H9 (cell line): ENCODE results near the gene CST9L. TPM values are rescaled to one million over a fixed set of nuclear protein-coding genes. Genes with fewer than 3 reads are reported as not detected.

Experiments
- DNase-seq: peaks from one replicate; pipeline ENCODE4 v3.0.0-alpha.2; 2017
- H2AFZ ChIP-seq: one replicate; pipeline ENCODE4 v1.6.1; 2013; ENCODE audit warnings: mild to moderate bottlenecking, low read length, control low read depth, moderate library complexity
- H2AK5ac ChIP-seq: 2 replicates; pipeline ENCODE4 v1.6.1; 2013; ENCODE audit warnings: low read length, control low read depth, mixed read lengths; ENCODE audit not compliant: insufficient read length
- H2BK120ac ChIP-seq: one replicate; pipeline ENCODE4 v1.6.1; 2013; ENCODE audit warnings: low read depth, mild to moderate bottlenecking, low read length, control low read depth, inconsistent platforms; ENCODE audit not compliant: poor library complexity, severe bottlenecking
- H2BK12ac ChIP-seq: 2 replicates; pipeline ENCODE4 v1.6.1; 2013; ENCODE audit warnings: low read length, control low read depth, mixed read lengths, low read depth; ENCODE audit not compliant: insufficient read length
- H2BK15ac ChIP-seq: 2 replicates; pipeline ENCODE4 v1.6.1; 2013; ENCODE audit warnings: low read depth, low read length, control low read depth
- H2BK20ac ChIP-seq: one replicate; pipeline ENCODE4 v1.6.1; 2013; ENCODE audit warnings: low read depth, mild to moderate bottlenecking, low read length, control low read depth, inconsistent platforms; ENCODE audit not compliant: poor library complexity, severe bottlenecking
- H2BK5ac ChIP-seq: 2 replicates; pipeline ENCODE4 v1.6.1; 2013; ENCODE audit warnings: low read length, control low read depth, mixed read lengths; ENCODE audit not compliant: insufficient read length
- H3K14ac ChIP-seq: 2 replicates; pipeline ENCODE4 v1.6.1; 2013; ENCODE audit warnings: low read length, control low read depth; ENCODE audit not compliant: insufficient read depth
- H3K18ac ChIP-seq: 2 replicates; pipeline ENCODE4 v1.6.1; 2013; ENCODE audit warnings: low read depth, mild to moderate bottlenecking, mixed read lengths, low read length, control low read depth; ENCODE audit not compliant: insufficient read length
- H3K23ac ChIP-seq: 2 replicates; pipeline ENCODE4 v1.6.1; 2013; ENCODE audit warnings: low read length, control low read depth, mixed read lengths, low read depth; ENCODE audit not compliant: insufficient read length
- H3K23me2 ChIP-seq: 2 replicates; pipeline ENCODE4 v1.6.1; 2013; ENCODE audit warnings: low read depth, mild to moderate bottlenecking, mixed read lengths, low read length, control low read depth; ENCODE audit not compliant: insufficient read length, poor library complexity, severe bottlenecking
- H3K27ac ChIP-seq: 2 replicates; pipeline ENCODE4 v1.5.1; 2013; ENCODE audit warnings: low read length, control low read depth, mixed read lengths, low read depth; ENCODE audit not compliant: insufficient read length
- H3K27me3 ChIP-seq: 2 replicates; pipeline ENCODE4 v1.6.1; 2013; ENCODE audit warnings: low read length, control low read depth, inconsistent platforms; ENCODE audit not compliant: insufficient read depth
- H3K4ac ChIP-seq: 2 replicates; pipeline ENCODE4 v1.6.1; 2013; ENCODE audit warnings: low read depth, mild to moderate bottlenecking, control low read depth, inconsistent platforms, low read length, moderate library complexity
- H3K4me1 ChIP-seq: 2 replicates; pipeline ENCODE4 v1.6.1; 2013; ENCODE audit warnings: low read length, control low read depth, inconsistent platforms; ENCODE audit not compliant: insufficient read depth
- H3K4me2 ChIP-seq: 2 replicates; pipeline ENCODE4 v1.6.1; 2013; ENCODE audit warnings: low read length, control low read depth, mixed read lengths; ENCODE audit not compliant: insufficient read length, insufficient read depth
- H3K56ac ChIP-seq: 2 replicates; pipeline ENCODE4 v1.6.1; 2013; ENCODE audit warnings: low read depth, mild to moderate bottlenecking, mixed read lengths, low read length, control low read depth; ENCODE audit not compliant: insufficient read length
- H3K79me1 ChIP-seq: 2 replicates; pipeline ENCODE4 v1.6.1; 2013; ENCODE audit warnings: low read depth, mild to moderate bottlenecking, moderate library complexity, low read length, control low read depth, inconsistent platforms; ENCODE audit not compliant: insufficient read depth, poor library complexity, severe bottlenecking
- H3K79me2 ChIP-seq: 2 replicates; pipeline ENCODE4 v1.6.1; 2013; ENCODE audit warnings: low read length, control low read depth, inconsistent platforms; ENCODE audit not compliant: insufficient read depth
- H3K9ac ChIP-seq: 2 replicates; pipeline ENCODE4 v1.6.1; 2013; ENCODE audit warnings: low read length, control low read depth, mixed read lengths; ENCODE audit not compliant: insufficient read length; ENCODE audit errors: extremely low read depth
- H3K9me3 ChIP-seq: one replicate; pipeline ENCODE4 v1.6.1; 2013; ENCODE audit warnings: low read depth, low read length, inconsistent platforms; ENCODE audit not compliant: control insufficient read depth
- H3T11ph ChIP-seq: one replicate; pipeline ENCODE4 v1.6.1; 2013; ENCODE audit warnings: mild to moderate bottlenecking, low read length, control low read depth, inconsistent platforms
- H4K20me1 ChIP-seq: one replicate; pipeline ENCODE4 v1.6.1; 2013; ENCODE audit not compliant: control insufficient read depth, insufficient read length, insufficient read depth
- H4K5ac ChIP-seq: 2 replicates; pipeline ENCODE4 v1.6.1; 2013; ENCODE audit warnings: low read depth, mild to moderate bottlenecking, mixed read lengths, low read length, control low read depth; ENCODE audit not compliant: insufficient read length
- H4K8ac ChIP-seq: replicated peaks from 2 replicates; pipeline ENCODE4 v1.6.1; 2013; ENCODE audit warnings: low read length, control low read depth, mixed read lengths, low read depth; ENCODE audit not compliant: insufficient read length
- H4K91ac ChIP-seq: 2 replicates; pipeline ENCODE4 v1.6.1; 2013; ENCODE audit warnings: low read depth, mild to moderate bottlenecking, moderate library complexity, mixed read lengths, low read length, control low read depth; ENCODE audit not compliant: insufficient read length
- H3K27ac Mint-ChIP-seq, 3 experiments: 2 replicates in 2 of 3; 3 replicates in 1 of 3; pipeline ENCODE4 v1.8.0; 2020 to 2021; ENCODE audit warnings: mixed read lengths in 3 of 3, mild to moderate bottlenecking in 1 of 3, moderate library complexity in 1 of 3
- H3K27me3 Mint-ChIP-seq: 2 replicates; pipeline ENCODE4 v1.8.0; 2021; ENCODE audit warnings: low read depth, mild to moderate bottlenecking, moderate library complexity, mixed read lengths
- H3K36me3 Mint-ChIP-seq, 3 experiments: 2 replicates in 2 of 3; 3 replicates in 1 of 3; pipeline ENCODE4 v1.8.0; 2020 to 2021; ENCODE audit warnings: low read depth in 3 of 3, mixed read lengths in 3 of 3; ENCODE audit not compliant: insufficient read depth in 1 of 3
- H3K4me1 Mint-ChIP-seq, 2 experiments: 2 replicates each; pipeline ENCODE4 v1.8.0; 2020; ENCODE audit warnings: mixed read lengths in 2 of 2
- H3K4me3 Mint-ChIP-seq, 2 experiments: 2 replicates in 1 of 2; 3 replicates in 1 of 2; pipeline ENCODE4 v1.8.0; 2020 to 2021; ENCODE audit warnings: mild to moderate bottlenecking in 2 of 2, mixed read lengths in 2 of 2, moderate library complexity in 1 of 2
- H3K9me3 Mint-ChIP-seq, 2 experiments: 2 replicates in 1 of 2; 3 replicates in 1 of 2; pipeline ENCODE4 v1.8.0; 2020; ENCODE audit warnings: mild to moderate bottlenecking in 2 of 2, mixed read lengths in 2 of 2, moderate library complexity in 1 of 2
- WGBS: extraction: QIAGEN DNeasy Blood & Tissue Kit; methylation state at CpG from one replicate; pipeline ENCODE4 v1.1.7; 2013; ENCODE audit warnings: missing lambda C conversion rate, low lambda C conversion rate, mixed read lengths; ENCODE audit not compliant: insufficient read length; ENCODE audit errors: extremely low coverage; 5-methylcytosine and 5-hydroxymethylcytosine counted together
- total RNA-seq: library from RNA; stranded (reverse); gene quantifications from 2 replicates; pipeline ENCODE4 v1.2.1, GENCODE V29; 2021
- TF ChIP-seq, protein P1 (sequence below): fragments of 200-600 bp; sonication (generic); conservative IDR thresholded peaks from 3 replicates; pipeline ENCODE4 v1.8.0; 2021; ENCODE audit warnings: antibody characterized with exemption, mild to moderate bottlenecking

The CST9L gene
- total RNA-seq, 1 experiment from 2014 or later: not detected

DNA sequence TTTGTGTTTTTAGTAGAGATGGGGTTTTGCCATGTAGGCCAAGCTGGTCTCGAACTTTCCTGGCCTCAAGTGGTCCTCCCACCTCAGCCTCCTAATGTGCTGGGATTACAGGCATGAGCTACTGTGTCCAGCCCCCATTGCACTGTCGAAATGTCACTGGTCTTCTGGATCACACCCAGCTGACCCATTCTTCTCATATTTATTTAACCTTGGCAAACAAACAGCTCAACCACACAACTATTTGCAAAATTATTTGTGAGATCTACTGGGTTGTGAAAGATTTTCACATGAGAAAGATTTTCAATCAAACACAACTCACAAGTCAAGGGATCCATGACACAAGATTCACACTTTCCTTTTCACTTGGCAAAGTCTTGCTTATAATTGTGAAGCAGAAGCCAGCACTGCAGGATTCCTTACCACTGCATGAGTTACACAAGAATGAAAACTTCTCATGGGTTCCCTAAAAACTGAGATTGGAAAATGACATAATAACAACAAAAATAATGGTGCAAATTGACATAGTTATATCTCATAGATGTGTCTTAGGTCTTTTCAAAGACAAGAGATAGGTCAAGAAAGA, 2.0 kb upstream of the CST9L start:
- Histone ChIP-seq H3K23ac (no peak overlapping the region), H3K9ac (no peak overlapping the region), H4K91ac (no peak overlapping the region), H3K79me1 (no peaks in the 10 kb centered on the region), H3K4ac (no peak overlapping the region), H3T11ph (no peak overlapping the region), H2AFZ (no peak overlapping the region), H3K79me2 (no peaks in the 10 kb centered on the region), H3K27me3 (no peaks in the 10 kb centered on the region), H3K18ac (no peak overlapping the region), H2BK12ac (no peak overlapping the region), H3K4me1 (no peaks in the 10 kb centered on the region), H2BK15ac (no peak overlapping the region), H3K14ac (no peak overlapping the region), H4K20me1 (no peaks in the 10 kb centered on the region), H2BK20ac (no peak overlapping the region), H3K4me2 (no peak overlapping the region), H2BK5ac (no peak overlapping the region), H3K56ac (no peak overlapping the region), H4K8ac (no peak overlapping the region), H4K5ac (no peak overlapping the region), H2BK120ac (no peak overlapping the region), H3K27ac (no peak overlapping the region), H3K9me3 (no peaks in the 10 kb centered on the region), H3K23me2 (no peaks in the 10 kb centered on the region), H2AK5ac (no peak overlapping the region)
- TF ChIP-seq, protein P1, sequence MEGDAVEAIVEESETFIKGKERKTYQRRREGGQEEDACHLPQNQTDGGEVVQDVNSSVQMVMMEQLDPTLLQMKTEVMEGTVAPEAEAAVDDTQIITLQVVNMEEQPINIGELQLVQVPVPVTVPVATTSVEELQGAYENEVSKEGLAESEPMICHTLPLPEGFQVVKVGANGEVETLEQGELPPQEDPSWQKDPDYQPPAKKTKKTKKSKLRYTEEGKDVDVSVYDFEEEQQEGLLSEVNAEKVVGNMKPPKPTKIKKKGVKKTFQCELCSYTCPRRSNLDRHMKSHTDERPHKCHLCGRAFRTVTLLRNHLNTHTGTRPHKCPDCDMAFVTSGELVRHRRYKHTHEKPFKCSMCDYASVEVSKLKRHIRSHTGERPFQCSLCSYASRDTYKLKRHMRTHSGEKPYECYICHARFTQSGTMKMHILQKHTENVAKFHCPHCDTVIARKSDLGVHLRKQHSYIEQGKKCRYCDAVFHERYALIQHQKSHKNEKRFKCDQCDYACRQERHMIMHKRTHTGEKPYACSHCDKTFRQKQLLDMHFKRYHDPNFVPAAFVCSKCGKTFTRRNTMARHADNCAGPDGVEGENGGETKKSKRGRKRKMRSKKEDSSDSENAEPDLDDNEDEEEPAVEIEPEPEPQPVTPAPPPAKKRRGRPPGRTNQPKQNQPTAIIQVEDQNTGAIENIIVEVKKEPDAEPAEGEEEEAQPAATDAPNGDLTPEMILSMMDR: no peak
- no peak overlapping the region for H3K27ac Mint-ChIP-seq
- DNase-seq: no peak
- H3K27me3 Mint-ChIP-seq: peaks cover 4% of the 10 kb centered on the region
- H3K9me3 Mint-ChIP-seq: peaks cover 2 to 6% of the 10 kb centered on the region in 2 experiments; a peak in 4 of 5 replicates
- WGBS: no CpG with 5 or more reads among the region's 2 CpGs
- 0 out of 7 replicates have a peak, but pooled peaks cover 0 to 8% (median 0%) of the 10 kb centered on the region in 3 experiments for H3K36me3 Mint-ChIP-seq
- no peak overlapping the region for H3K4me3 Mint-ChIP-seq
- no peaks in the 10 kb centered on the region for H3K4me1 Mint-ChIP-seq
